Body of pancreas (tissue), 4 donors: ENCODE results near the gene CPLX1. TPM values are rescaled to one million over a fixed set of nuclear protein-coding genes. Genes with fewer than 3 reads are reported as not detected.

Experiments
- ATAC-seq: fragments of 150-250 bp; one replicate; pipeline ENCODE4 v1.9.1; 2016
- DNase-seq, 4 donors: peaks; one replicate each; pipeline ENCODE4 v3.0.0-alpha.2; 2019
- H3K27ac ChIP-seq, 4 donors: fragments of 200-600 bp; sonication (generic); 1 replicate in 3 of 4; 2 replicates in 1 of 4; pipeline versions ENCODE4 v1.5.1 to v1.6.1; 2016 to 2019; ENCODE audit warnings: mild to moderate bottlenecking in 1 of 4, mixed read lengths in 1 of 4, moderate library complexity in 1 of 4
- H3K27me3 ChIP-seq, 2 donors: fragments of 200-600 bp; sonication (generic); one replicate each; pipeline ENCODE4 v1.6.0; 2016; ENCODE audit warnings: mild to moderate bottlenecking in 1 of 2
- H3K36me3 ChIP-seq, 2 donors: fragments of 200-600 bp; sonication (generic); replicated peaks in 1 of 2; 2 replicates each; pipeline ENCODE4 v1.5.1; 2016; ENCODE audit warnings: low read depth in 2 of 2; ENCODE audit not compliant: insufficient read depth in 1 of 2
- H3K4me1 ChIP-seq: fragments of 200-600 bp; sonication (generic); one replicate; pipeline ENCODE4 v1.6.0; 2016
- H3K4me3 ChIP-seq, 2 donors: fragments of 200-600 bp; sonication (generic); 1 replicate in 1 of 2; 2 replicates in 1 of 2; pipeline ENCODE4 v1.5.1; 2016 to 2019
- H3K9me3 ChIP-seq, 3 donors: fragments of 200-600 bp; sonication (generic); 1 replicate in 2 of 3; 2 replicates in 1 of 3; pipeline ENCODE4 v1.5.1; 2016
- CTCF ChIP-seq, 7 experiments: fragments of 450-650 bp in 4 of 7; fragments of 200-600 bp in 3 of 7; sonication (generic) in 3 of 7; IDR thresholded peaks; one replicate each; pipeline ENCODE4 v1.5.1; 2016 to 2019; ENCODE audit warnings: antibody characterized with exemption in 7 of 7
- POLR2A ChIP-seq, 3 donors: fragments of 450-650 bp; IDR thresholded peaks; one replicate each; pipeline ENCODE4 v1.6.1; 2016; ENCODE audit warnings: antibody characterized with exemption in 3 of 3, mild to moderate bottlenecking in 2 of 3
- WGBS, 2 donors: methylation state at CpG; one replicate each; pipeline ENCODE4 v1.1.5; 2017; 5-methylcytosine and 5-hydroxymethylcytosine counted together
- intact Hi-C: fragments of 100-400 bp; cut with DNase I; formaldehyde crosslinking; loops from one replicate; pipeline ENCODE4 v1.15.1; 2023
- total RNA-seq, 2 donors: library from RNA; depleted of rRNA; stranded (reverse); fragments of >200 nt; gene quantifications; one replicate each; pipeline ENCODE4 v1.1.0, GENCODE V29; 2016

CPLX1 gene
- total RNA-seq, 2 donors from 2014 or later: 0.52 to 2.0 TPM

- Histone ChIP-seq H3K27me3 (no peaks in the 10 kb centered on the region), H3K27ac (no peak overlapping the region), H3K4me3 (no peak overlapping the region), H3K9me3 (peaks cover 0 to 8% (median 0%) of the 10 kb centered on the region in 3 donors), H3K36me3 (peaks cover 5 to 13% of the 10 kb centered on the region in 2 donors), H3K4me1 (no peaks in the 10 kb centered on the region)
- intact Hi-C loops: no loop called here
- TF ChIP-seq CTCF (IDR thresholded peaks at IDR 0.05) (peak in 6 of 7 experiments; percentile 45 to 60 (median 49)), POLR2A (IDR thresholded peaks at IDR 0.05) (no peak)
- DNase-seq (peak; percentile 47 to 53 (median 50)), ATAC-seq (peak; percentile 63)
- 78 to 95% methylated on average over 9 to 26 of the region's 26 CpGs for WGBS, 2 donors
These were observed 83.1 kb downstream of the CPLX1 start for GRCh38 chr4:742742-743311.

GRCh38 chr4:742096-742741, 83.7 kb downstream of the CPLX1 start:
- no peak for DNase-seq
- intact Hi-C loops: no loop called here
- ATAC-seq: no peak

GRCh38 chr4:740656-741282, 85.2 kb downstream of the CPLX1 start:
- peaks cover 0 to 4% (median 0%) of the 10 kb centered on the region in 3 donors for H3K9me3 ChIP-seq
- TF ChIP-seq POLR2A (IDR thresholded peaks at IDR 0.05) (no peak), CTCF (IDR thresholded peaks at IDR 0.05) (no peak)
- WGBS, 2 donors: 86 to 90% methylated on average over 19 of the region's 19 CpGs
- no peaks in the 10 kb centered on the region for H3K27me3 ChIP-seq
- no peak for ATAC-seq
- H3K27ac ChIP-seq: no peak overlapping the region
- H3K4me3 ChIP-seq: no peak overlapping the region
- intact Hi-C loops: no loop called here
- peaks cover 5 to 16% of the 10 kb centered on the region in 2 donors for H3K36me3 ChIP-seq
- DNase-seq: no peak
- H3K4me1 ChIP-seq: no peaks in the 10 kb centered on the region

More at GRCh38 chr4:742096-742741, 83.7 kb downstream of the CPLX1 start:
- TF ChIP-seq POLR2A (IDR thresholded peaks at IDR 0.05) (no peak), CTCF (IDR thresholded peaks at IDR 0.05) (no peak)
- H3K36me3 ChIP-seq: peaks cover 5 to 16% of the 10 kb centered on the region in 2 donors
- 85 to 94% methylated on average over 18 to 21 of the region's 21 CpGs for WGBS, 2 donors
- no peak overlapping the region for H3K27ac ChIP-seq
- H3K27me3 ChIP-seq: no peaks in the 10 kb centered on the region
- no peak overlapping the region for H3K4me3 ChIP-seq
- no peaks in the 10 kb centered on the region for H3K4me1 ChIP-seq
- peaks cover 0 to 4% (median 0%) of the 10 kb centered on the region in 3 donors for H3K9me3 ChIP-seq

GRCh38 chr4:740011-740410, 85.9 kb downstream of the CPLX1 start:
- no peak overlapping the region for H3K27ac ChIP-seq
- DNase-seq (no peak), ATAC-seq (no peak)
- H3K4me3 ChIP-seq: no peak overlapping the region
- H3K4me1 ChIP-seq: no peaks in the 10 kb centered on the region
- 90 to 91% methylated on average over 12 of the region's 12 CpGs for WGBS, 2 donors
- H3K36me3 ChIP-seq: peaks cover 12 to 21% of the 10 kb centered on the region in 2 donors
- TF ChIP-seq CTCF (IDR thresholded peaks at IDR 0.05): no peak
- no peak for TF ChIP-seq POLR2A (IDR thresholded peaks at IDR 0.05)
- intact Hi-C loops: no loop called here
- H3K27me3 ChIP-seq: no peaks in the 10 kb centered on the region
- peaks cover 0 to 4% (median 0%) of the 10 kb centered on the region in 3 donors for H3K9me3 ChIP-seq
